Sigmoid colon (tissue), 4 donors: ENCODE results near the gene GYS1.

ENCODE experiments used
- EP300 ChIP-seq, 4 donors: sonication (generic); formaldehyde crosslinking; IDR thresholded peaks; one replicate each; pipeline ENCODE4 v1.6.1; 2017; ENCODE audit warnings: antibody characterized with exemption in 4 of 4
- POLR2AphosphoS5 ChIP-seq, 4 donors: sonication (generic); formaldehyde crosslinking; IDR thresholded peaks; one replicate each; pipeline ENCODE4 v1.6.1; 2017; ENCODE audit warnings: antibody characterized with exemption in 4 of 4
- TF ChIP-seq, protein P1 (sequence below), 4 experiments: fragments of 450-650 bp in 3 of 4; fragments of 200-600 bp in 1 of 4; IDR thresholded peaks; one replicate each; pipeline ENCODE4 v1.5.1; 2016 to 2019; ENCODE audit warnings: antibody characterized with exemption in 4 of 4, mild to moderate bottlenecking in 3 of 4, moderate library complexity in 2 of 4

DNA sequence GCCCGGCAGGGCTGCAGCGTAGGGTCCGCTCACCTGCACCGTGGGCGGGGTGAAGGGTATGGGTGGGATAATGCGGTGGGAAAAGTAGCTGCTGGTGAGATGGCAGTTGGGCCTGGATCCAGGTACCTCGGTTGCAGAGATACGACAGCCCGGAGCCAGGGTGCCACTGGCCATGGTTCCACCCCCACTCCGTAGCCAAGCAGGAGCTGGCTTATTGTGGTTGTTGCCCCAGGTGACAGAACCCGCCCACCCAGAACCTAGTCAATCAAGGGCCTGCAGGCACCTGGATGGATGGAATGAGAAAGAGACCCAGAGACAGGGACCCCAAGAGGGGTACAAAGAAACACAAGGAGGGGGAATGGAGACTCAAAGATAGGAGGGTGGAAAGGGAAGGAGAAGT, 27.2 kb upstream of the GYS1 start:
- TF ChIP-seq, protein P1, sequence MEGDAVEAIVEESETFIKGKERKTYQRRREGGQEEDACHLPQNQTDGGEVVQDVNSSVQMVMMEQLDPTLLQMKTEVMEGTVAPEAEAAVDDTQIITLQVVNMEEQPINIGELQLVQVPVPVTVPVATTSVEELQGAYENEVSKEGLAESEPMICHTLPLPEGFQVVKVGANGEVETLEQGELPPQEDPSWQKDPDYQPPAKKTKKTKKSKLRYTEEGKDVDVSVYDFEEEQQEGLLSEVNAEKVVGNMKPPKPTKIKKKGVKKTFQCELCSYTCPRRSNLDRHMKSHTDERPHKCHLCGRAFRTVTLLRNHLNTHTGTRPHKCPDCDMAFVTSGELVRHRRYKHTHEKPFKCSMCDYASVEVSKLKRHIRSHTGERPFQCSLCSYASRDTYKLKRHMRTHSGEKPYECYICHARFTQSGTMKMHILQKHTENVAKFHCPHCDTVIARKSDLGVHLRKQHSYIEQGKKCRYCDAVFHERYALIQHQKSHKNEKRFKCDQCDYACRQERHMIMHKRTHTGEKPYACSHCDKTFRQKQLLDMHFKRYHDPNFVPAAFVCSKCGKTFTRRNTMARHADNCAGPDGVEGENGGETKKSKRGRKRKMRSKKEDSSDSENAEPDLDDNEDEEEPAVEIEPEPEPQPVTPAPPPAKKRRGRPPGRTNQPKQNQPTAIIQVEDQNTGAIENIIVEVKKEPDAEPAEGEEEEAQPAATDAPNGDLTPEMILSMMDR (IDR thresholded peaks at IDR 0.05) = no peak
- TF ChIP-seq POLR2AphosphoS5 (IDR thresholded peaks at IDR 0.05) (no peak), EP300 (IDR thresholded peaks at IDR 0.05) (no peak)
